ENCODE results near the gene ATP6V0A4. TPM values are rescaled to one million over a fixed set of nuclear protein-coding genes. Genes with fewer than 3 reads are reported as not detected.
"Not testable (repeated sequence)": the region's sequence is repeated elsewhere in the genome, so short reads cannot be mapped to it uniquely, and the experiment has no call there.

ATP6V0A4 gene
- total RNA-seq, 1 donor = under 0.01 TPM

DNA sequence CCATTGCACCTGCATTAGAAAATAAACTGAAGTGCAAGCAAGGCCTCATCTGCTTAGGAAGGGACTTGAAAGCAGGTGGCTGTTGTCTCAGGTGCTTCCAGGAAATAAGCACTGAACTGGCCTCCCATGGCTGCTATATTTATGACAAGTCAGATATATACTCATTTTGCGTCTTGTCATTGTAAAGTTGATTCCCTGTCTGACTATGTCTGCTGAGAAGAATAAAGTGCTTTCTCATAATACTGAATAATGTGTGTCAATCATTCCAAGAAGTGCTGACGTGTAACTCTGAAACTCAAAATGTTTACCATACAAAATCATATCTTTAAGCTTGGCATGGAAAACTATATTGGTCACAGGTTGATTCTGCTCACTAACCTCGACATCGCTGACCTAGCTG is 51.9 kb downstream of the ATP6V0A4 start:
- TF ChIP-seq, protein P1, sequence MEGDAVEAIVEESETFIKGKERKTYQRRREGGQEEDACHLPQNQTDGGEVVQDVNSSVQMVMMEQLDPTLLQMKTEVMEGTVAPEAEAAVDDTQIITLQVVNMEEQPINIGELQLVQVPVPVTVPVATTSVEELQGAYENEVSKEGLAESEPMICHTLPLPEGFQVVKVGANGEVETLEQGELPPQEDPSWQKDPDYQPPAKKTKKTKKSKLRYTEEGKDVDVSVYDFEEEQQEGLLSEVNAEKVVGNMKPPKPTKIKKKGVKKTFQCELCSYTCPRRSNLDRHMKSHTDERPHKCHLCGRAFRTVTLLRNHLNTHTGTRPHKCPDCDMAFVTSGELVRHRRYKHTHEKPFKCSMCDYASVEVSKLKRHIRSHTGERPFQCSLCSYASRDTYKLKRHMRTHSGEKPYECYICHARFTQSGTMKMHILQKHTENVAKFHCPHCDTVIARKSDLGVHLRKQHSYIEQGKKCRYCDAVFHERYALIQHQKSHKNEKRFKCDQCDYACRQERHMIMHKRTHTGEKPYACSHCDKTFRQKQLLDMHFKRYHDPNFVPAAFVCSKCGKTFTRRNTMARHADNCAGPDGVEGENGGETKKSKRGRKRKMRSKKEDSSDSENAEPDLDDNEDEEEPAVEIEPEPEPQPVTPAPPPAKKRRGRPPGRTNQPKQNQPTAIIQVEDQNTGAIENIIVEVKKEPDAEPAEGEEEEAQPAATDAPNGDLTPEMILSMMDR (IDR thresholded peaks at IDR 0.05; ENCODE audit: insufficient read depth, low read depth, low read length) = no peak
- no peak overlapping the region for H3K4me3 ChIP-seq (ENCODE audit: low read depth, low read length)
- DNase-seq (ENCODE audit: low read depth) = no peak

DNA sequence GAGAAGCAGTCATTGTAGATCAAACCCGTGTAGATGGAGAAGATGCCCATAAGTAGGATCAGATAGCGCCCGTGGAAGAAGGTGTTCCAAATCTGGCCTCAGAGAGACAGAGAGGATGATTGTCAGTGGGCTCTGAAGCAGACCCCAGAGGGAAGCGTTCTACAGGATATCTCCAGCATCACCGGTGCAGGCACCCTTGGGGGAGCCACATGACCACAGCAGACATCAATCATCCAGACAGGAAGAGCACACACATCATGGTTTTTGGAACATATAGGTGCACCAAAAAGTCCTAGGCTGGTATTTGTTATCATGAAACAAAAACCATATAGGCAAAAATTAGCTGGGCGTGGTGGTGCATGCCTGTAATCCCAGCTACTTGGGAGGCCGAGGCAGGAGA is 52.8 kb downstream of the ATP6V0A4 start:
- no peak overlapping the region for H3K4me3 ChIP-seq (ENCODE audit: low read depth, low read length)

DNA sequence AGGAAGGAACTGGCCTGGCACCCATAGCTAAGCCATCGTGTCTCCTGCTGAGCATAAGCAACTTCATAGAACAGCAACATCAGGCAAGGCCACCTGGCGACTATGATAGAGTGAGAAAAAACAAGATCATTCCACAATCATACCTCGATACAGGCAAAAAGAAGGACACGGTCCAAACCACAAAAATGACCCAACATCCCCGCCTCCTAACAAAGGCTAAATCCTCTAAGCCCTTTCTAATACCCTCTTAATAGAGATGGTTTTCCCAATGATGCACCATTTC is 56.6 kb downstream of the ATP6V0A4 start:
- H3K4me3 ChIP-seq (ENCODE audit: low read depth, low read length) = no peak overlapping the region
- TF ChIP-seq, protein P1 (IDR thresholded peaks at IDR 0.05; ENCODE audit: insufficient read depth, low read depth, low read length) = no peak
- DNase-seq (ENCODE audit: low read depth) = no peak

More for the DNA sequence above, 52.8 kb downstream of the ATP6V0A4 start:
- TF ChIP-seq, protein P1 (IDR thresholded peaks at IDR 0.05; ENCODE audit: insufficient read depth, low read depth, low read length) = no peak
- DNase-seq (ENCODE audit: low read depth) = no peak

DNA sequence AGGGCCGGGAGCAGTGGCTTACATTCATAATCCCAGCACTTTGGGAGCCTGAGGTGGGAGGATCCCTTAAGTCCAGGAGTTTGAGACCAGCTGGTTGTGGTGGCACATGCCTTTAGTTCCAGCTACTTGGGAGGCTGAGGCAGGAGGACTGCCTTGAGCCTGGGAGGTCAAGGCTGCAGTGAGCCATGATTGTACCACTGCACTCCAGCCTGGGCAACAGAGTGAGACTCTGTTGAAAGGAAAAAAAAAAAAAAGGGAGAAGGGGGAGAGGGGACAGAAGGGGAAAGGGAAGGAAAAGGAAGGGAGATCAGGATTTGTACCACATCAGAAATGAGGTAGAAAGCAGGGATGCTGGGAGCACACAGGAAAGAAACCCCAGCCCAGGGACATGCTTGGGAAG is 58.1 kb downstream of the ATP6V0A4 start:
- H3K4me3 ChIP-seq (ENCODE audit: low read depth, low read length) = no peak overlapping the region
- TF ChIP-seq, protein P1 (IDR thresholded peaks at IDR 0.05; ENCODE audit: insufficient read depth, low read depth, low read length) = no peak
- DNase-seq (ENCODE audit: low read depth) = no peak

DNA sequence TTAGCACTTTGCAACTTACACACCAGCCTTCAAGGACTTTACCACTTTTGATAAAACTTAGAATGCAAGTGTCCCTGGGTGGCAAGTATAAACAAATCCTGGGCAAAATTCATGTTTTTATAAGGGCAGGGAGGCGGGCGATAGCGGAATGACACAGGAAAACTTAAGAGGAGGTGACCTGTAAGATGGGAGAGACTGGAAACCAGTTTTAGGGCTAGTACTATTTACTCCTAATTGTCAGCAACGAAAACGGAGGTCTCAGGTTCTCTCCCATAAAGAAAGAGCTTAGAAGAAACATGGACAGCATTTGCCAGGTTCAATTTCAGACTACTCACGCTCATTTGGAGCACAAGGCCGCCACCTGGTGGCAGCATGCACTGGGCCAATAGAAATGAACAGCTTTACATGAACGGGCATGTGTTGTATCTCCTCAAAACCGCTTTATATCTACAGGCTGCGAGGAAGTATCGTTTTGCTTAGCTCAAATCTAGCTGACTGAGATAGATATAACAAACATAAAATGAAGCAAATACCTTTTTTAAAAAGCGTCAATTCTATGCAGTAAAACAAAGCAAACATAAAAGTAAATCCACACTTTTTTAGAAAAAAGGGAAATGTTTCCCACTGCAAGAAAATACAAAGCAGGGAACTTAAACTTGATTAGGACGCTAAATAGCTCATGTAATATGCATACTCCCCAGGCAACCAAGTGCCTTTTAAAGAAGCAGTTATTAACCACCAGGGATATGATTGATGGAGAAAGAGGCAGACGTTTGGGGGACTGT is 59.3 kb downstream of the ATP6V0A4 start:
- no peak overlapping the region for H3K4me3 ChIP-seq (ENCODE audit: low read depth, low read length)
- TF ChIP-seq, protein P1 (IDR thresholded peaks at IDR 0.05; ENCODE audit: insufficient read depth, low read depth, low read length) = peak; percentile 97
- peak; percentile 88 for DNase-seq (ENCODE audit: low read depth)

DNA sequence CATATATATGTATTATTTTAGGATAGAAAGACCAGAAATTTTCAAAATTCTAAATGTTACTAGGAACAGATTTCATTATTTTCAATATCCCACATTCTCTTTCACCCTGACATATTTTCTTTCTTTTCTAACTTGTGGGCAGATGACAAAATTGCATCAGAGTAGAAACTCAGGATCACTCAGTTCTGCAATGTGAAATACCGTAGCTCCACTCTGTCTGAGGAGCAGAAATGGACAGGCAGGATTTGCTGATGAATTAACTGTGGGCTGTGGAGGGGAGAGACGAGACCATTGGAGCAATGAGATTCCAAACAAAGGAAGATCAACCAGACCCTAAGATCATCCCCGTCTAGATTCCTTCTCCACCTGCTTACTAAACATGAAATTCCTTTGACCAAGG is 59.9 kb downstream of the ATP6V0A4 start:
- TF ChIP-seq, protein P1 (IDR thresholded peaks at IDR 0.05; ENCODE audit: insufficient read depth, low read depth, low read length) = no peak
- DNase-seq (ENCODE audit: low read depth) = no peak
- no peak overlapping the region for H3K4me3 ChIP-seq (ENCODE audit: low read depth, low read length)

DNA sequence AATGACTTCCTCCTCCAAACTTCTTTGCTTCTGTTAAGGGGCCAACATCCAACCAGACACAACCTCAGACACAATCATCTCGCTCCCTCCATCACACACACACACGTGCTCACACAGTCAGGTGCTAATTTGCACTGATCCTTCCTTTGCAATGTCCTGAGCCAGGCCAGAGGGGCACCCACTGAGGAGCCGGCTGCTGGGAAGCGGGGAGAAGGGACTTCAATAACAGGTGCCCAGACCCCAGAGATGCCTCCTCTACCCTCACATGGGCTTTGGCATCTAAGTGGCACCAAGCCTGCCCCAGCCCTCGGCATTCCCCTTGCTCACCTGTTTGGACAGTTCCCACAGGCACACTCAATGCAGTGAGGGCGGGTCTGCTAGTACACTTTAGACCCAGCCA is 62.6 kb downstream of the ATP6V0A4 start:
- DNase-seq (ENCODE audit: low read depth) = no peak
- TF ChIP-seq, protein P1 (IDR thresholded peaks at IDR 0.05; ENCODE audit: insufficient read depth, low read depth, low read length) = no peak
- no peak overlapping the region for H3K4me3 ChIP-seq (ENCODE audit: low read depth, low read length)

DNA sequence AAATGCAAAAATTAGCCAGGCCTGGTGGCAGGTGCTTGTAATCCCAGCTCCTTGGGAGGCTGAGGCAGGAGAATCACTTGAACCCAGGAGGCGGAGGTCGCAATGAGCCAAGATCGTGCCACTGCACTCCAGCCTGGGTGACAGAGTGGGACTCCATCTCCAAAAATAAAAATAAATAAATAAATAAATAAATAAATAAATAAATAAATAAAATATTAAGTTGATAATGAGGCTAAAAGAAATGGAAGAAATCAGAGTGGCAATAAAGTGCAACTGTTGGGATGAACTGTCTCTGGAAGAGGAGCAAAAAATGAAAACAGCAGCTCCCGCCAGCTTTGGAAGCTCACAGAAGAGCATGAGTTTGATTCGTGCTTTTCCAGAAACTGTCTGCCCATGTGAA is 66.3 kb downstream of the ATP6V0A4 start:
- not testable (repeated sequence) for H3K4me3 ChIP-seq (ENCODE audit: low read depth, low read length); DNase-seq (ENCODE audit: low read depth)
